NCI-H2171 (cell line): ENCODE measurements around the gene MBD3L5.
A peak's percentile ranks its signal among the peaks of the same experiment; 100 is the strongest.
"Not testable (repeated sequence)": the region's sequence is repeated elsewhere in the genome, so short reads cannot be mapped to it uniquely, and the experiment has no call there.

Source experiments
- DNase-seq: peaks from one replicate; lab custom pipeline; 2025; lab: John Stamatoyannopoulos, UW

Gene MBD3L5

GRCh38 chr19:7030278-7030677, at the start of gene MBD3L5:
MBD3L5 (plus strand) TSS chr19:7030578; CDS start chr19:7030612, 34 bp downstream.
- not testable (repeated sequence) for DNase-seq

DNA sequence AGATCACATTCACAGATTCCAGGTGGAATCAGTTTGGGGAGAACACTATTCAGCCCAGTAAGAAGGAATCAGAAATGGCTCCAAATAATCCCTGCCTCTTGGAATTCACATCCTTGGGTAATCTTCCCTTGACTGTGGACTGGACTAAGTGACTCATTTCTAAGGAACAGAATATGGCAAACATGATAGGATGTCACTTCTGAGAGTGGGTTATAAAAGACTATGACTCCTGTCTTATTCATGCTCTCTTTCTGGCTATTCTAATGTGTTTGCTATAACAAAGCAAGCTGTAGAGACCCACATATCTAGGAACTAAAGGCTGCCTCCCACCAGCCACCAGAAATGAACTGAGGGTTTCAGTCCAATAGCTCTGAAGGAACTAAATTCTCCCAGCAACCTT, 46.9 kb upstream of the MBD3L5 start:
- DNase-seq: no peak

GRCh38 chr19:6987850-6988249, 42.5 kb upstream of the MBD3L5 start:
- no peak for DNase-seq

GRCh38 chr19:6988257-6988656, 42.1 kb upstream of the MBD3L5 start:
- no peak for DNase-seq

DNA sequence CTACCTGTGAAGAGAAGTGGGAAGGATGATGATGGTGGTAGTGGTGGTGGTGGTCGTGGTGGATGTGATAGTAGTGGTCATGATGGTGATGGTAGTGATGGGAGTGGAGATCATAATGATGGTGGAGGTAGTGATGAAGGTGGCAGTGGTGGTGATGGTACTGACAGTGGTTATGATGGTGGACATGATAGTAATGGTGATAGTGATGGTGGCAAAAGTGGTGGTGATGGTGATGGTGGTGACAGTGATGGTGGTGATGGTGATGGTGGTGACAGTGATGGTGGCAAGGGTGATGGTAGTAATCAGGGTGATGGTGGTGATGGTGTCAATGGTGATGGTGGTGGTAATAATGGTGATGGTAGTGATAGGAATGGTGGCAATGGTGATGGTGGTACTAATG, 35.3 kb upstream of the MBD3L5 start:
- no peak for DNase-seq

- no peak for DNase-seq
These were observed 33.6 kb upstream of the MBD3L5 start for GRCh38 chr19:6996810-6997209.

GRCh38 chr19:6997679-6998445, 32.5 kb upstream of the MBD3L5 start:
- no peak for DNase-seq

DNA sequence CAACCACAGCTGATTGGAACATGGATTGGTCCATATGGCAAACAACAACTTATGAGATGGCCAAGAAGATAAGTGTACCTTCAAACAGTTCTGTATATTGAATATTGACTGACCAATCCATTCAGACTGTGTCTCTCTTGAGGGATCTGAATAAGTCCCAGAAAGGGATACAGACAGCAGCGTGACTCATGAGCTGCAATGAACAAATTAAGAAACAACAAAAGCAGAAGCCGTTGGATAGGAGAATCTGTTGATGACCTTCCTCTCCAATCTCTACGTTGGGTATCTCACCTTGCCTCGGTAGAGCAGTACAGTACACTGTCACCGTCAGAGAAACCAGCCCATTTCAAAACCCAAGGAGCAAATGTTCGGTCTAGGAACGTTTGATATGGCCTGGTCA, 30.4 kb upstream of the MBD3L5 start:
- DNase-seq: no peak

GRCh38 chr19:7000333-7000732, 30.0 kb upstream of the MBD3L5 start:
- no peak for DNase-seq

DNA sequence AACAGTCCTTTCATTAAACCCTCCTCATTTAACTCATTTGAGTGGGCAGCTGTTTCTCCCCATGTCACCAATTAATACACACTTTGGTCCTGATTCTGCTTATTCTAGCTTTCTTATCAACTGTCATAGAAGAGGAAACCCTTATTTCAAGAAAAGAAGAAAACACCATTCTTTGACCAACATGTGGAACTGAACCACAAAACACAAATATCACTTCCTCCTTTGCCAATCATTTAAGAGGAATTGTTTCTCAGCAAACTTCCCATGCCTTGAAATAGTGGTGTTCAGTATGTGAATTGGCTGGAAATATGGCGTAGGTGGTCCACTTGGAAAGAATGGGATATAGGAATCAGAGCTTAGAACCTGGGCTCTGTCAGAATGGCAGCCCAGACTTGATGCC, 29.6 kb upstream of the MBD3L5 start:
- DNase-seq: no peak

DNA sequence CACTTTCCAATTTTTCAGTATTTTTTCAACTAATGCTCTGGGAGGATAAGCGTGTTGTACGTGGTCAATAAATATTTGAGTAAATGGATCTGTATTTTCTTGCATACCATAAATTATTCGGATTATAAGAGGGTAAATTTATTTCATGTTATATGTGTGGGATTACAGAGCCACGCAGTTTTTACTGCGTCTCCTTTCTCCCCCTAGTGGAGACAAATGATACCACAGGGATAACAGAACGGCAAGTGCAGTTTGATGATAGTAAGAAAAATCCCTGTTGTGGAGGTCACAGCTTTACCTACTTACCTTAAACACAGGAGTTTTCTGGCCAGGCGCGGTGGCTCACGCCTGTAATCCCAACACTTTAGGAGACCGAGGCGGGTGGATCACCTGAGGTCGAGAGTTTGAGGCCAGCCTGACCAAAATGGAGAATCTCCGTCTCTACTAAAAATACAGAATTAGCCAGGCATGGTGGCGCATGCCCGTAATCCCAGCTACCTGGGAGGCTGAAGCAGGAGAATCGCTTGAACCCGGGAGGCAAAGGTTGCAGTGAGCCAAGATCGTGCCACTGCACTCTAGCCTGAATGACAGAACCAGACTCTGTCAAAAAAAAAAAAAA, 26.0 kb upstream of the MBD3L5 start:
- peak; percentile 31 for DNase-seq

- DNase-seq: no peak
These were observed 24.2 kb upstream of the MBD3L5 start for GRCh38 chr19:7006135-7006704.

DNA sequence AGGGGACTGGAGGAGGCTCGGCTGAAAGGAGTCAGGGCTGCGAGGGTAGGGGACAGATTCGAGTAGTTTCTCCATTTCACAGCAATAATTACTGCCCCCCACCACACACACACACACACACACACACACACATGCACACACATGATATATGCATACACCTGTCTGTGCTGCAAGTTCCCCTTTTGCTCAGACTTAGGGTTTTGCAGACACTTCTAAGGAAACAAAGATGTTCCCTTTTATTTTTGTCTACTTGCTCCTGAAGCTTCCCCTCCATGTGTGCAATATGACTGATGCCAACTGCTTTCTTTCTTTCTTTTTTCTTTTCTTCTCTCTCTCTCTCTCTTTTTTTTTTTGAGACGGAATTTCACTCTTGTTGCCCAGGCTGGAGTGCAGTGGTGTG, 22.5 kb upstream of the MBD3L5 start:
- DNase-seq: no peak

- DNase-seq: no peak
These were observed 19.4 kb upstream of the MBD3L5 start for GRCh38 chr19:7010722-7011593.

GRCh38 chr19:7013678-7014077, 16.7 kb upstream of the MBD3L5 start:
- no peak for DNase-seq

- DNase-seq: no peak
These were observed 11.6 kb upstream of the MBD3L5 start for GRCh38 chr19:7018828-7019227.

DNA sequence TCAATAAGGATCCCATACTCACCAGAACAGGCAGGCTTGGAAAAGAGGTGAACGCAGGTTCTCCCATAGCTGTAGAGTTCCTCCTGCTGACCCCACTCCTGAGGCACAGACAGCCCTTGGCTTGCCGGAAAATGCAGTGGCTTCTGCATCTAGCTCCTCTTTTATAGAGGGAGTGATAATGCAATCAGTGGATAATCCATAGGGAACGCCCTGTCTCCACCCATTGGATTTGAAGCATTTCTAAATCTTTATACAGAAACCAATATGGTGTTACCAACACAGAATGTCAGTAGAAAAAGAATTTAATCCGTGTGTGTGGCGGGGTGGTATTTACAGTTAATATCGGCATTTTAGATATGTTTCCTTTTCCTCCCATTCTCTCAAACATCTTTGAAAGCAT, 9.0 kb upstream of the MBD3L5 start, which contains the start of gene MBD3L2B:
Gene MBD3L2B (minus strand): TSS at position 101 of the 400 bp plus-strand sequence. CDS start 34 bp downstream, at position 67.
- not testable (repeated sequence) for DNase-seq

DNA sequence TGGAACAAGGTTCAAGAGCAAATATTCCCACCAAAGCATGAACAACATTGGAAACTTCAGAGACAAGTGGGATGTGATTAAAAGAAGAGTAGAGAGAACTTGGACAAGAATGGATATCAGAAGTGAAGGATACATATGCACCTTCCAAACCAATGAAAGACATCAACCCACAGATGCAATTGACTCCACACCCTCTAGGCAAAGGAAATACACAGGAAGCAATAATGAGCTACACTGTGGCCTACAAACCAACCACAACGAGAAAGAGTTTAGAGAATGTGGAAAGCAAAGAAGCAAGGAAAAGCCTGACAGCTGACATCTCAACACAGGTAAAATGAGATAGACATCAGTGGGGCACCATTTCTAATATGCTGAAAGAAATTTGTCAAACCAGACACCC, 1.6 kb upstream of the MBD3L5 start:
- DNase-seq: not testable (repeated sequence)

DNA sequence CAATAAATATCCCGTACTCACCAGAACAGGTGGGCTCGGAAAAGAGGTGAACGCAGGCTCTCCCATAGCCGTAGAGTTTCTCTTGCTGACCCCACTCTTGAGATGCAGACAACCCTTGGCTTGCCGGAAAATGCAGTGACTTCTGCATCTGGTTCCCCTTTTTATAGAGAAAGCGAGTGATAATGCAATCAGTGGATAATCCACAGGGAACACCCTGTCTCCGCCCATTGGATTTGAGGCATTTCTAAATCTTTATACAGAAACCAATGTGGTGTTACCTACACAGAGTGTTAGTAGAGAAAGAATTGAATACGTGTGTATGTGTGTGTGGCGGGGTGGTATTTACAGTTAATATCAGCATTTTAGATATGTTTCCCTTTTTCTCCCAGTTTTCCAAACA, 9.7 kb downstream of the MBD3L5 start, which contains the start of gene MBD3L4:
Gene MBD3L4 (minus strand): TSS at position 101 of the 400 bp plus-strand sequence. CDS start 35 bp downstream, at position 66.
- DNase-seq: not testable (repeated sequence)

GRCh38 chr19:7041563-7041962, 11.2 kb downstream of the MBD3L5 start:
- DNase-seq: not testable (repeated sequence)

- not testable (repeated sequence) for DNase-seq
These were observed 18.6 kb downstream of the MBD3L5 start, which contains the start of gene MBD3L2 for GRCh38 chr19:7049021-7049420. MBD3L2 (plus strand) TSS chr19:7049321; CDS start chr19:7049374, 53 bp downstream.

- DNase-seq: not testable (repeated sequence)
These were observed 21.0 kb downstream of the MBD3L5 start for GRCh38 chr19:7051421-7051820.
